NCI-H2196 treated with DMSO at 0.1 percent for 48 hours (cell line): ENCODE results near the gene RWDD4.
"Not testable (repeated sequence)": the region's sequence is repeated elsewhere in the genome, so short reads cannot be mapped to it uniquely, and the experiment has no call there.

Experiments
- DNase-seq: peaks from one replicate; lab custom pipeline; 2025; ENCODE audit not compliant: unreplicated experiment; lab: John Stamatoyannopoulos, UW

RWDD4 gene

GRCh38 chr4:183636503-183636902 lies 22.5 kb downstream of the RWDD4 start:
- DNase-seq: no peak

GRCh38 chr4:183635741-183636140 lies 23.2 kb downstream of the RWDD4 start:
- DNase-seq: no peak

DNA sequence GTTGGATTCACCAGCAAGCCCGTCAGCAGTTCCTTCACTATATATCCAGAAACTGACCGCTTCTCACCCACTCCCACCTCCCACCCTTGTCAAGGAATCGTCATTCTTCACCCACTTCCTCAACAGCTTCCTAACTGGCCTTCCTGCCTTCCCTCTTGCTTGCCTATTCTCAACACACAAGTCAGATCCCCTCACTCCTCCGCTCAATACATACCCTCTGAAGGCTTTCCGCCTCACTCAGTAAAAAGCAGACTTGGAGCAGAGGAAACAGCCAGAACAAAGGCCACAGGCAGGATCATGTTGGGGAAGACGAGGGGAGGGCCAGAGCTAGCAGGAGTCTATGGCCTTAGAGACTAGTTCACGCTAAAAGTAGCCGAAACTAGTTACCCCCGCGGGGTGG lies 23.7 kb downstream of the RWDD4 start:
- no peak for DNase-seq

DNA sequence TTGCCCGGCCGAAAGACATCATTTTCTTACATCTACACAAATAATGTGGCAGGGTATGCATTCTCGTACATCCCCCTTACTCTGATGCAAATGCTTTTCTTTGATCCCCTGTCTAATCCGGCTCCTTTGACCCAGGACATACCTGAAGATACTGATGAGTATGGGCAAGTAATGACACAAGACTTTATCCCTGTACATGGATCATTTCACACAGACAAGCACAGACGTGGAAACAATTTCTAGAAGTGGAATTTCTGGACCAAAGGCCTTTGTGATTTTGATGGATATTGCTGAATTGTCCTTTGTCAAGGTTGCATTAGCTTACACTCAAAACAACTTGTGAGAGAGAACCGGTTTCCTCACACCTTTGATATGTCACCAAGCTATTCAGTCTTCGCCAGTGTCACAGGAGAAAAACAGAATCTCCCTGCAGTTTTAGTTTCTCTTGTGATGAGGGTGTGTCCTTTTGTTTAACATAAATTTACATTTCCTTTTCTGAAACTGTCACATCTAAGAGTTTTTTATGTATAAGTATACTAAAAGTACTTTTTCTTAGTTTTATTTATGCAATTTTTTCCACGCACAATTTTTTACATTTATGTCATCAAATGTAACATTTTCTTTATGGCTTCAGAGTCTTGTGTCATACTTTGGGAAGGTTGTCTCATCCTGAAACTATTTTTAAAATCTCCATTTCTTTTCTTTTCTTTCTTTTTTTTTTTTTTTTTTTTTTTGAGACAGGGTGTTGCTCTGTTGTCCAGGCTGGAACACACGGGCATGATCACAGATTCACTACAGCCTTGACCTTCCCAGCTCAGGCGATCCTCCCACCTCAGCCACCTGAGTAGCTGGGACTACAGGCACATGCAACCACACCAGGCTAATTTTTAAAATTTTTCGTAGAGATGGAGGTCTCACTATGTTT lies 25.2 kb downstream of the RWDD4 start:
- DNase-seq: no peak

DNA sequence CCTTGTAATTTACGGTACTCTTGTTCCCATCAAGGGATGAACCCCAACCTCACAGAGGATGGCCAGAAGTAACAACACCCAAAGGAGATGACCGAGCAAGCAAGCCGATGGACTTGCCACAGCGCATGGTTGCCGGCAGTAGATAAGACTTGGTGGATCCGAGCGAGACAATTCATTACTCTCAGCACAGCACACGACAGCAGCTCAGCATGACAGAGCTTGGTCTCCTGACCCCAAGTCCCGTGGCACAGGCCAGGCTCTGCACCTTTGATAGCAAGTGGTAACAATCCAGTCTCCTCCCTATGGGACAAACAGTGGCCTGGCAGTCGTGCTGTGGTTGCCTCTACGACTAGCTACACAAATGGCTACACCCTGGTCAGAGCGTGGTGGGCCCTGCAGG lies 26.3 kb downstream of the RWDD4 start:
- DNase-seq: no peak

- no peak for DNase-seq
Observed at GRCh38 chr4:183631577-183632198, 27.3 kb downstream of the RWDD4 start.

- DNase-seq: no peak
Observed at GRCh38 chr4:183627979-183628588, 30.9 kb downstream of the RWDD4 start.

DNA sequence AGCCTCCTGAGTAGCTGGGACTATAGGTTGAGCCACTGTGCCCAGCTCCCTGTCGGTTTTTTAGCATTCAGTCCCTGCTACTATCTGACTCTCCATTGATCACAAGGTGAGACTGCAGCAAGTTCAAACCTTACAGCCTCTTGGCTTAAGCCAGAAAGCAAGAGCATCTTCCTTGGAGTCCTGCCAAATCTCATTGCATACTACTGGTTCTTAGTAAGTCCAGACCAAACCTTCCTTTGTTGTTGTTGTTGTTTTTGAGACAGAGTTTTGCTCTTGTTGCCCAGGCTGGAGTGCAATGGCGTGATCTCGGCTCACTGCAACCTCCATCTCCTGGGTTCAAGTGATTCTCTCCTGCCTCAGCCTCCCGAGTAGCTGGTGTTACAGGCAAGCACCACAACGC lies 31.7 kb downstream of the RWDD4 start:
- DNase-seq: not testable (repeated sequence)

- DNase-seq: no peak
Observed at GRCh38 chr4:183626168-183626567, 32.8 kb downstream of the RWDD4 start.

- DNase-seq: no peak
Observed at GRCh38 chr4:183624548-183624947, 34.4 kb downstream of the RWDD4 start.

GRCh38 chr4:183621875-183622274 lies 37.1 kb downstream of the RWDD4 start:
- DNase-seq: no peak

DNA sequence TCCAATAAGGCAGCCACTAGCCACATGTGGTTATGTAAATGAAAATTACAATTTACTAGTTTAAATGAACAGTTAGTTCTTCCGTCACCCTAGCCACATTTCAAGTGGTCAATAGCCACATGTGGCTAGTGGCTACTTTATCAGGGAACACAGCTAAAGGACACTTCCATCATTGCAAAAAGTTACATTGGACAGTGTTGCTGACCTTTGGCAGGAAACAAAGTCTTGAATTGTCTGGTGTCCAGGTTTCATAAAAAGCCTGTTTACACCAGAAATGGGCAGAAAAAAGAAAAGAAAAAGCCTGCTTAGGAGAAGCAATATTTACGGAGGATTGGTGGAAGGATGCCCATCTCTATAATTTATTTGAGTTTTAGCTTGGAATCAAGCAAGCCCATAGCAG lies 38.6 kb downstream of the RWDD4 start:
- no peak for DNase-seq

DNA sequence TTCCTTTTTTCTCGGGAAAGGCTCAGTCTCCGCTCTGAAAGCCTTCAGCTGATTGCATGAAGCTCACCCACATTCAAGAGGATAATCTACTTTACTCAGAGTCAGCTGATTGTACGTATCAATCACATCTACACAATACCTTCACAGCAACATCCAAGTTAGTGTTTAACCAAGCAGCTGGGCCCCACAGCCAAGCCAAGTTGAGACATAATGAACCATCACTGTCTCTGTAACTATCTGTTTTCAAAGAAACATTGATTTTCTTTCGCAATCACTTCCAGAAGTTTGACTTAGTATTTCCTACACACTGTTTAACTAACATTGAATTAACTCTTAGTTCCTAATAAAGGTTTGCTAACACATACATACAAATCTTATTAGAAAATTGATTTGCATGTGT lies 40.3 kb downstream of the RWDD4 start:
- DNase-seq: no peak

- DNase-seq: no peak
Observed at GRCh38 chr4:183617075-183617474, 41.9 kb downstream of the RWDD4 start.

DNA sequence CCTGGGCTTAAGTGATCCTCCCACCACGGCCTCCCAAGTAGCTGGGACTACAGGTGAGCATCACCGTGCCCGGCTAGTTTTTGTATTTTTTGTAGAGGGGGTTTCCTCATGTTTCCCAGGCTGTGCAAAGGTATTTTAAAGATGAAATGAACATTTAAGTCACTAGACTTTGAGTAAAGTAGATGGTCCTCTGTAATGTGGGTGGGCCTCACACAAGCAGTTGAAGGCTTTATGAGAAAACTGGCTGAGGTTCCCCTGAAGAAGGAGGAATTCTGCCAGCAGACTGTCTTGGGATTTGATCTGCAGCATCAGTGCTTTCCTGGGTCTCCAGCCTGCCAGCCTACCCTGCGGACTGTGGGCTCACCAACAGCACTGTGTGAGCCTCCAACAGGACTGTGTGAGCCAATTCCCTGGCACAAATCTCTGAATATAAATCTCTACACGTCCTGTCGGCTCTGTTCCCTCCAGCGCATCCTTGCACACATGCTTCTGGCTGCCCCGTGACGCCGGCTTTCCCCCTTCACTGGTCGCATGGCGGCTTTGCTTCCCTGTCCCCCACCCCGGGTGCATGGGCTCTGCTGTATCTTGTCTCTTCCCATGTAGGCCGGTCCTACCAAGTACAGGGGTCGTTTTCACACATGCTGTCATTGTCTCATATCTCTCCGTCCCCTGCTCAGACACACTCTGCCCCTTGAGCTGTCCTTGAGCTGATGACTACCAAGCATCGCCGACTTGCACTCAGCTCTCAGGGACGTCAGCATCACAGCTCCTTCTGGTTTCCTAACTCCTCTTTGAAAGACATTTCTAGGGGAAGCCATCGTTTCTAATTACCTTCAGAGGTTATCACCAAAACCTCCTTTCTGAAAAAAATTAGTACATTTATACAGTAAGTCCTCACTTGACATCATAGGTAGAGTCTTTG lies 46.4 kb downstream of the RWDD4 start:
- no peak for DNase-seq

- no peak for DNase-seq
Observed at GRCh38 chr4:183611210-183611830, 47.7 kb downstream of the RWDD4 start.

DNA sequence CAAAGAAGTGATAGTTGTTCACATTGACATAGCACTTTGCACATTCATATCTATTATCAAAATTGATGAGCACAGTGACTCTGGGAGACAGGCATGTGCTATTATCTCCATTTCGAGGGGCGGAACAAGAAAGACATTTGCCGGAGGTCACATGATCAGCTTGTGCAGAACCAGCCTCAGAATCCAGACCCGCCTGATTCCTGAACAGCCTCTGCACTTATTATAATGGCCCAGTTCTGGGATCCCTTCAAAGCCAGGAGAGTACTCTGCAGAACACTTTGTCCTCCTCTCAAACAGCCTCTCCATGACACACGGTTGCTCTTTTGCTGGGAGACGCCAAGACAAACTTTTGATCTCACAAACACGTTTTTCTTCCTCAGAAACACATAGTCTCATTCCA lies 48.4 kb downstream of the RWDD4 start:
- DNase-seq: no peak

GRCh38 chr4:183610033-183610432 lies 49.0 kb downstream of the RWDD4 start:
- no peak for DNase-seq

DNA sequence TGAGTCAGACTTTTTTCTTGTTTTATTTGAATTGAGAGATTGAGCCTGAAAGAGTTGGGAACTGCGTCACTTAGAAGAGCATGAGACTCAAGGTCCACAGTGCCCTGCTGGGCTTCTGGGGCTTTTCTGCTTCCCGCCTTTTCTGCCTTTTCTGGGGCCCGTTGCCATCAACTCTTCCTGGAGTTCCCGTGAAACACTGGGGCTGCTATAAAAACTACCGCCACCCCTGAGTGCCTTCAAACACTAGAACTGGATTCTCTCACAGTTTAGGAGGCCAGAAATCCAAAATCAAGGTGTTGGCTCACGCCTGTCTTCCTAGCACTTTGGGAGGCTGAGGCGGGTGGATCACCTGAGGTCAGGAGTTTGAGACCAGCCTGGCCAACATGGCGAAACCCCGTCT lies 49.8 kb downstream of the RWDD4 start:
- no peak for DNase-seq

DNA sequence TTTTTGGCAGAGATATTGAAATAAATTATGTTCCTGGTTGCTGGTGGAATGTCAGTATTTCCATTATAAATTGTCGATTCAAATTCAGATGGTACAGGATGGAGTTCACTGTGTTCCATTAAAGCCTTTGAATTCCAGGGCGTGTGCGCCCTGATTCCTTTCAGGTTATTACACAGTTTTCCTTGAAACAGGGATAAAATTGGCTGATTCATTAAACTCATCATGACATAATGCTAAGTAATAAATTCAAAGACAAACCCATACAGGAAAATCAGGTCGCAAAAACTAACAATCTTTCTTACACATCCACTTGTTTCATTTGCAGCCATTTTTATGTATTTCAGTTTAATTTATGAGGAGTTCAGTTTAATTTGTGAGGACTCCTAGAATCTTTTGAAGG lies 51.1 kb downstream of the RWDD4 start:
- DNase-seq: no peak
